Measurements from ENCODE around the gene IMP3. TPM values are rescaled to one million over a fixed set of nuclear protein-coding genes. Genes with fewer than 3 reads are reported as not detected.

IMP3 gene
- total RNA-seq, 1 experiment from 2014 or later, result 79.9 TPM

GRCh38 chr15:75650908-75651809 lies 11.1 kb upstream of the IMP3 start:
- Histone ChIP-seq H3K4me3 (replicated peaks in 1 of 2; ENCODE audit: low read depth in 1 of 2, low read length in 2 of 2) (peak overlapping the region in 1 of 2 experiments; percentile 32; a peak in 2 of 4 replicates), H3K79me2 (ENCODE audit: insufficient read depth, low read length) (peaks cover 45% of the 10 kb centered on the region)
- POLR2A ChIA-PET, result interaction anchor here (0.6 to 0.9 kb wide), 2 partner anchors 9 to 19 kb away, joined by 4 to 6 read pairs; no protein-coding TSS in a partner anchor

GRCh38 chr15:75649848-75650247 lies 9.8 kb upstream of the IMP3 start:
- H3K9me2 ChIP-seq (ENCODE audit: insufficient read depth), result no peaks in the 10 kb centered on the region
- POLR2A ChIA-PET, result no interaction called here
- no peak for TF ChIP-seq POLR2AphosphoS5 (IDR thresholded peaks at IDR 0.05; ENCODE audit: low read depth, low read length)
- TF ChIP-seq EZH2 (IDR thresholded peaks at IDR 0.05), result no peak
- no peak for TF ChIP-seq SRF (IDR thresholded peaks at IDR 0.05; ENCODE audit: low read depth)
- TF ChIP-seq FOSL1 (IDR thresholded peaks at IDR 0.05; ENCODE audit: low read depth), result no peak
- TF ChIP-seq EGR1 (IDR thresholded peaks at IDR 0.05; ENCODE audit: low read depth), result no peak
- TF ChIP-seq SP1 (IDR thresholded peaks at IDR 0.05; ENCODE audit: low read depth), result no peak
- TF ChIP-seq YY1 (IDR thresholded peaks at IDR 0.05; ENCODE audit: extremely low read depth, insufficient replicate concordance, low read depth, low read length), result no peak
- TF ChIP-seq ZBTB33 (IDR thresholded peaks at IDR 0.05; ENCODE audit: extremely low read depth, insufficient replicate concordance, low read length), result no peak
- no peak for TF ChIP-seq TCF7L2 (IDR thresholded peaks at IDR 0.05; ENCODE audit: borderline replicate concordance, extremely low read depth, insufficient read depth, insufficient read length)
- TF ChIP-seq RAD21 (IDR thresholded peaks at IDR 0.05; ENCODE audit: low read depth), result no peak
- TF ChIP-seq CTCF (IDR thresholded peaks at IDR 0.05 in 2 of 3, conservative IDR thresholded peaks at IDR 0.05 in 1 of 3; ENCODE audit: borderline replicate concordance in 1 of 3, insufficient read depth in 1 of 3, low read depth in 2 of 3, low read length in 2 of 3), result no peak
- TF ChIP-seq POLR2A (IDR thresholded peaks at IDR 0.05; ENCODE audit: borderline replicate concordance, extremely low read depth, insufficient read depth, insufficient read length), result no peak
- TF ChIP-seq SIN3A (IDR thresholded peaks at IDR 0.05; ENCODE audit: low read depth), result no peak
- no peak for TF ChIP-seq CBX3 (IDR thresholded peaks at IDR 0.05; ENCODE audit: low read depth)

More at GRCh38 chr15:75650908-75651809, 11.1 kb upstream of the IMP3 start:
- no peak overlapping the region for H2AFZ ChIP-seq (ENCODE audit: low read depth, low read length, poor library complexity, severe bottlenecking)
- no peaks in the 10 kb centered on the region for H3K9me2 ChIP-seq (ENCODE audit: insufficient read depth)
- TF ChIP-seq SIN3A (IDR thresholded peaks at IDR 0.05; ENCODE audit: low read depth) (no peak), JUND (IDR thresholded peaks at IDR 0.05) (0 out of 2 replicates have a peak, but pooled peaks have one; percentile 15)
- no peaks in the 10 kb centered on the region for H3K27me3 ChIP-seq (ENCODE audit: insufficient read depth, low read length)
- H3K27ac ChIP-seq (ENCODE audit: low read depth, low read length), result peak overlapping the region; percentile 32; the same call in 1 of the 2 replicates
- peak overlapping the region; percentile 40 for H3K9ac ChIP-seq (ENCODE audit: low read length)
- no TSS peak for BruUV-seq (replicated peaks)
- ChIA-PET CTCF (interaction anchor here (0.9 to 1.6 kb wide), 2 partner anchors 35 to 197 kb away, joined by 4 to 5 read pairs; no protein-coding TSS in a partner anchor), RAD21 (ENCODE audit: low non-redundant PET in 1 of 2, low total read pairs in 2 of 2, uncharacterized antibody in 2 of 2, unreplicated experiment in 2 of 2) (no interaction called here)
- ATAC-seq, result no peak
- DNase-seq (ENCODE audit: low read depth, low spot score), result no peak
- H3K4me1 ChIP-seq (ENCODE audit: control insufficient read depth in 1 of 2, insufficient read depth in 2 of 2, low read length in 2 of 2), result peaks cover 22 to 55% of the 10 kb centered on the region in 2 experiments
- H3K36me3 ChIP-seq (ENCODE audit: control insufficient read depth in 1 of 2, insufficient read depth in 2 of 2, low read length in 2 of 2), result peaks cover 0 to 12% of the 10 kb centered on the region in 2 experiments; a peak in 1 of 4 replicates
- intact Hi-C loops (cut with micrococcal nuclease), result no loop called here
- H3K9me3 ChIP-seq (ENCODE audit: control insufficient read depth in 1 of 2, insufficient read depth in 1 of 2, low read depth in 1 of 2, low read length in 2 of 2), result no peaks in the 10 kb centered on the region
- peak overlapping the region; percentile 70 for H3K4me2 ChIP-seq (ENCODE audit: low read length)
- no peaks in the 10 kb centered on the region for H4K20me1 ChIP-seq (ENCODE audit: insufficient read depth)

More at GRCh38 chr15:75649848-75650247, 9.8 kb upstream of the IMP3 start:
- ChIA-PET CTCF (no interaction called here), RAD21 (ENCODE audit: low non-redundant PET in 1 of 2, low total read pairs in 2 of 2, uncharacterized antibody in 2 of 2, unreplicated experiment in 2 of 2) (no interaction called here)
- intact Hi-C loops (cut with micrococcal nuclease), result no loop called here
- H3K79me2 ChIP-seq (ENCODE audit: insufficient read depth, low read length), result peaks cover 43% of the 10 kb centered on the region
- H3K36me3 ChIP-seq (ENCODE audit: control insufficient read depth in 1 of 2, insufficient read depth in 2 of 2, low read length in 2 of 2), result peaks cover 0 to 12% of the 10 kb centered on the region in 2 experiments; a peak in 1 of 4 replicates
- no peaks in the 10 kb centered on the region for H3K27me3 ChIP-seq (ENCODE audit: insufficient read depth, low read length)
- BruUV-seq (replicated peaks), result no TSS peak
- ATAC-seq (no peak), DNase-seq (ENCODE audit: low read depth, low spot score) (no peak)
- H4K20me1 ChIP-seq (ENCODE audit: insufficient read depth), result no peaks in the 10 kb centered on the region
- peaks cover 22 to 58% of the 10 kb centered on the region in 2 experiments for H3K4me1 ChIP-seq (ENCODE audit: control insufficient read depth in 1 of 2, insufficient read depth in 2 of 2, low read length in 2 of 2)
- H3K4me2 ChIP-seq (ENCODE audit: low read length), result peak overlapping the region; percentile 70; the same call in 1 of the 2 replicates
- H3K27ac ChIP-seq (ENCODE audit: low read depth, low read length), result peak overlapping the region; percentile 3; the same call in 1 of the 2 replicates
- H2AFZ ChIP-seq (ENCODE audit: low read depth, low read length, poor library complexity, severe bottlenecking), result no peak overlapping the region
- H3K4me3 ChIP-seq (replicated peaks in 1 of 2; ENCODE audit: low read depth in 1 of 2, low read length in 2 of 2), result no peak overlapping the region
- H3K9me3 ChIP-seq (ENCODE audit: control insufficient read depth in 1 of 2, insufficient read depth in 1 of 2, low read depth in 1 of 2, low read length in 2 of 2), result no peaks in the 10 kb centered on the region
- H3K9ac ChIP-seq (ENCODE audit: low read length), result no peak overlapping the region

Measured in HCT116 (cell line).